HEK293 (cell line): ENCODE results near the gene ADAM19.

Source experiments
- CTCF ChIA-PET: fragments of 350-600 bp; formaldehyde crosslinking; extraction: SDS; loops from one replicate; lab custom pipeline; 2021; ENCODE audit warnings: antibody characterized with exemption; lab: Yijun Ruan, JAX
- POLR2A ChIA-PET: fragments of 300-600 bp; formaldehyde crosslinking; extraction: SDS; loops from one replicate; lab custom pipeline; 2020; ENCODE audit warnings: antibody characterized with exemption, inconsistent platforms; lab: Yijun Ruan, JAX
- H3K27ac ChIP-seq: fragments of 200-500 bp; sonication (Bioruptor generic); 2 replicates; pipeline ENCODE4 v1.5.1; 2014; ENCODE audit warnings: low read depth, low read length, control low read depth, inconsistent platforms; ENCODE audit errors: extremely low read depth
- H3K36me3 ChIP-seq, 2 experiments: fragments of 200-500 bp in 1 of 2; sonication (Bioruptor generic) in 1 of 2; 1 replicate in 1 of 2; 2 replicates in 1 of 2; pipeline ENCODE4 v1.5.1; 2014 to 2017; ENCODE audit warnings: inconsistent platforms in 2 of 2, low read length in 2 of 2; ENCODE audit not compliant: control insufficient read depth in 2 of 2, insufficient read depth in 1 of 2
- H3K4me1 ChIP-seq: fragments of 200-500 bp; sonication (Bioruptor generic); 2 replicates; pipeline ENCODE4 v1.5.1; 2014; ENCODE audit warnings: mild to moderate bottlenecking, low read length, inconsistent platforms; ENCODE audit not compliant: control insufficient read depth, insufficient read depth
- H3K4me3 ChIP-seq: 2 replicates; pipeline ENCODE4 v1.5.1; 2011; ENCODE audit warnings: low read depth, mild to moderate bottlenecking, control low read depth, low read length, moderate library complexity
- H3K9me3 ChIP-seq: fragments of 200-500 bp; sonication (Bioruptor generic); 2 replicates; pipeline ENCODE4 v1.5.1; 2014; ENCODE audit warnings: low read depth, low read length, inconsistent platforms; ENCODE audit not compliant: control insufficient read depth, insufficient read depth
- BCL11A ChIP-seq: fragments of 450-650 bp; formaldehyde crosslinking; IDR thresholded peaks from 2 replicates; pipeline ENCODE4 v1.5.1; 2016; ENCODE audit warnings: low read depth, missing biosample characterization, missing genetic modification characterization
- GLI4 ChIP-seq: fragments of 450-650 bp; formaldehyde crosslinking; IDR thresholded peaks from 2 replicates; pipeline ENCODE4 v1.5.1; 2016; ENCODE audit warnings: missing biosample characterization, missing genetic modification characterization
- GLIS2 ChIP-seq: fragments of 450-650 bp; formaldehyde crosslinking; IDR thresholded peaks from 2 replicates; pipeline ENCODE4 v1.5.1; 2016; ENCODE audit warnings: missing biosample characterization, missing genetic modification characterization
- KLF1 ChIP-seq: fragments of 450-650 bp; formaldehyde crosslinking; IDR thresholded peaks from 2 replicates; pipeline ENCODE4 v1.5.1; 2016; ENCODE audit warnings: missing biosample characterization, missing genetic modification characterization
- OVOL3 ChIP-seq: fragments of 450-650 bp; formaldehyde crosslinking; IDR thresholded peaks from 2 replicates; pipeline ENCODE4 v1.5.1; 2016; ENCODE audit warnings: missing biosample characterization, missing genetic modification characterization
- SP3 ChIP-seq: fragments of 450-650 bp; formaldehyde crosslinking; IDR thresholded peaks from 2 replicates; pipeline ENCODE4 v1.5.1; 2016; ENCODE audit warnings: missing biosample characterization, missing genetic modification characterization
- ZBTB1 ChIP-seq: fragments of 450-650 bp; formaldehyde crosslinking; IDR thresholded peaks from 2 replicates; pipeline ENCODE4 v1.5.1; 2016; ENCODE audit warnings: missing biosample characterization, missing genetic modification characterization
- ZFP69B ChIP-seq: fragments of 450-650 bp; formaldehyde crosslinking; IDR thresholded peaks from 2 replicates; pipeline ENCODE4 v1.5.1; 2016; ENCODE audit warnings: missing biosample characterization, missing genetic modification characterization
- ZNF132 ChIP-seq: fragments of 450-650 bp; formaldehyde crosslinking; IDR thresholded peaks from 2 replicates; pipeline ENCODE4 v1.5.1; 2017; ENCODE audit warnings: missing biosample characterization, missing genetic modification characterization, borderline replicate concordance
- ZNF175 ChIP-seq: fragments of 450-650 bp; formaldehyde crosslinking; IDR thresholded peaks from 2 replicates; pipeline ENCODE4 v1.5.1; 2016; ENCODE audit warnings: missing biosample characterization, missing genetic modification characterization
- ZNF214 ChIP-seq: fragments of 450-650 bp; formaldehyde crosslinking; IDR thresholded peaks from 2 replicates; pipeline ENCODE4 v1.5.1; 2017; ENCODE audit warnings: missing biosample characterization, mild to moderate bottlenecking, missing genetic modification characterization, borderline replicate concordance
- ZNF521 ChIP-seq: fragments of 450-650 bp; formaldehyde crosslinking; IDR thresholded peaks from 2 replicates; pipeline ENCODE4 v1.5.1; 2017; ENCODE audit warnings: missing biosample characterization, mild to moderate bottlenecking, missing genetic modification characterization
- ZNF561 ChIP-seq: fragments of 450-650 bp; IDR thresholded peaks from 2 replicates; pipeline ENCODE4 v1.5.1; 2018; ENCODE audit warnings: missing biosample characterization, missing genetic modification characterization, borderline replicate concordance
- ZNF571 ChIP-seq: fragments of 450-650 bp; formaldehyde crosslinking; IDR thresholded peaks from 2 replicates; pipeline ENCODE4 v1.5.0; 2017; ENCODE audit warnings: missing biosample characterization, missing genetic modification characterization
- ZNF596 ChIP-seq: fragments of 450-650 bp; IDR thresholded peaks from 2 replicates; pipeline ENCODE4 v1.5.0; 2018; ENCODE audit warnings: missing biosample characterization, mild to moderate bottlenecking, missing genetic modification characterization, moderate library complexity
- ZNF610 ChIP-seq: fragments of 450-650 bp; formaldehyde crosslinking; IDR thresholded peaks from 2 replicates; pipeline ENCODE4 v1.5.1; 2016; ENCODE audit warnings: missing biosample characterization, missing genetic modification characterization, borderline replicate concordance
- ZNF658 ChIP-seq: fragments of 450-650 bp; formaldehyde crosslinking; IDR thresholded peaks from 2 replicates; pipeline ENCODE4; 2016; ENCODE audit warnings: missing biosample characterization, missing genetic modification characterization
- ZNF76 ChIP-seq: fragments of 450-650 bp; formaldehyde crosslinking; IDR thresholded peaks from 2 replicates; pipeline ENCODE4; 2016; ENCODE audit warnings: low read depth, missing biosample characterization, missing genetic modification characterization, borderline replicate concordance
- ZNF785 ChIP-seq: fragments of 450-650 bp; formaldehyde crosslinking; IDR thresholded peaks from 2 replicates; pipeline ENCODE4 v1.5.1; 2016; ENCODE audit warnings: missing biosample characterization, missing genetic modification characterization
- ZNF837 ChIP-seq: fragments of 450-650 bp; formaldehyde crosslinking; IDR thresholded peaks from 2 replicates; pipeline ENCODE4 v1.5.1; 2016; ENCODE audit warnings: missing biosample characterization, missing genetic modification characterization
- ZSCAN23 ChIP-seq: fragments of 450-650 bp; formaldehyde crosslinking; IDR thresholded peaks from 2 replicates; pipeline ENCODE4 v1.5.1; 2016; ENCODE audit warnings: missing biosample characterization, missing genetic modification characterization
- TF ChIP-seq, protein P1 (sequence below): fragments of 450-650 bp; IDR thresholded peaks from 2 replicates; pipeline ENCODE4 v1.5.1; 2018; ENCODE audit warnings: missing biosample characterization, mild to moderate bottlenecking, missing genetic modification characterization
- TF ChIP-seq, protein P2 (sequence below): fragments of 450-650 bp; formaldehyde crosslinking; IDR thresholded peaks from 2 replicates; pipeline ENCODE4 v1.5.0; 2017; ENCODE audit warnings: missing biosample characterization, missing genetic modification characterization, borderline replicate concordance
- TF ChIP-seq, protein P3 (sequence below): fragments of 450-650 bp; formaldehyde crosslinking; IDR thresholded peaks from 2 replicates; pipeline ENCODE4 v1.5.1; 2016; ENCODE audit warnings: missing biosample characterization, missing genetic modification characterization, low read depth

ADAM19 gene

DNA sequence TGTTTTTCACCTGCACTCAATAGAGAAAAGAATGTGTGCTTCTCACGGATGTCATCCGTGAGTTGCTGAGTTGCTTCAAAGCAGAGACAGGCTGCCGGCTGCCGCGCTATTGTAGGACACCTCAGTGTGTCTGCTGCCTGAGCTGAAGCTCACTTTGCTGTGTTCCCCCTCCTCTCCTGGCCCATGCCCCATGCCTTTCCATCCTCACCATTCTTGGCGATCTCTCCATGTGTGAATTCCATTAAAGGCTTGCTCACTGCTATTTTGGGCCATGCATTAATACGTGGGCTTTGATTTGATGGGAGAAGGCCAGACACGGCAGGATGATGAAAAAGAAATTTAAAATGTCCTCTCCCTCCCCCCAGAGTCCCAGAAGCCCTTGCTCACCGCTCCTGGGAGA lies 14.5 kb downstream of the ADAM19 start:
- no peaks in the 10 kb centered on the region for H3K9me3 ChIP-seq
- H3K4me3 ChIP-seq: no peak overlapping the region
- no peaks in the 10 kb centered on the region for H3K4me1 ChIP-seq
- no peak for TF ChIP-seq GLI4 (tag by site-specific recombination)
- no peak for TF ChIP-seq ZNF132 (tag by site-specific recombination)
- H3K27ac ChIP-seq: no peak overlapping the region
- ChIA-PET CTCF (interaction anchor here (0.7 kb wide), 2 partner anchors 285 to 624 kb away, joined by 3 read pairs; no protein-coding TSS in a partner anchor), POLR2A (no interaction called here)
- H3K36me3 ChIP-seq: no peaks in the 10 kb centered on the region

DNA sequence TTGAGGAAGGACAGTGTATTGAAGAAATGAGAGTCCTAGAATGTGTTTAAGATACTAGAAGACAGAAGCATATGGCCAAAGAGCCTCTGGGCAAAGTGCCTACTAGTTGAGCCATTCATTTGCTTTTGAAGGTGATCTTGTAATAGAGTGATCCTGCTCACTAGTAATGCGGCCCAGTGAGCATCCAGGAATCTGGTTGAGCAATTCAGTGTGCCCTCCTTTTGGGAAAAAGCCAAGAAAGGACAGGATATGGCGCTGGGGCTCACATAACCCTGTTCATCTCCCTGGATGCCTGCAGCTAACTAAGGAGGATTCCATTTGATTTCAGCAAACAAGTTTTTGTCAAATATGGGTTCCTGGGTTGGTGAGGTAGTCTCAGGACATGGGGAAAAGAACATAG lies 16.3 kb downstream of the ADAM19 start:
- Histone ChIP-seq H3K27ac (no peak overlapping the region), H3K9me3 (no peaks in the 10 kb centered on the region), H3K36me3 (no peaks in the 10 kb centered on the region), H3K4me3 (no peak overlapping the region), H3K4me1 (no peaks in the 10 kb centered on the region)
- CTCF ChIA-PET: interaction anchor here (0.6 kb wide), 2 partner anchors 8 to 29 kb away, joined by 3 to 4 read pairs; no protein-coding TSS in a partner anchor
- TF ChIP-seq, protein P1, sequence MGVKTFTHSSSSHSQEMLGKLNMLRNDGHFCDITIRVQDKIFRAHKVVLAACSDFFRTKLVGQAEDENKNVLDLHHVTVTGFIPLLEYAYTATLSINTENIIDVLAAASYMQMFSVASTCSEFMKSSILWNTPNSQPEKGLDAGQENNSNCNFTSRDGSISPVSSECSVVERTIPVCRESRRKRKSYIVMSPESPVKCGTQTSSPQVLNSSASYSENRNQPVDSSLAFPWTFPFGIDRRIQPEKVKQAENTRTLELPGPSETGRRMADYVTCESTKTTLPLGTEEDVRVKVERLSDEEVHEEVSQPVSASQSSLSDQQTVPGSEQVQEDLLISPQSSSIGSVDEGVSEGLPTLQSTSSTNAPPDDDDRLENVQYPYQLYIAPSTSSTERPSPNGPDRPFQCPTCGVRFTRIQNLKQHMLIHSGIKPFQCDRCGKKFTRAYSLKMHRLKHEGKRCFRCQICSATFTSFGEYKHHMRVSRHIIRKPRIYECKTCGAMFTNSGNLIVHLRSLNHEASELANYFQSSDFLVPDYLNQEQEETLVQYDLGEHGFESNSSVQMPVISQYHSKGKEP (tag by site-specific recombination): no peak
- TF ChIP-seq, protein P2, sequence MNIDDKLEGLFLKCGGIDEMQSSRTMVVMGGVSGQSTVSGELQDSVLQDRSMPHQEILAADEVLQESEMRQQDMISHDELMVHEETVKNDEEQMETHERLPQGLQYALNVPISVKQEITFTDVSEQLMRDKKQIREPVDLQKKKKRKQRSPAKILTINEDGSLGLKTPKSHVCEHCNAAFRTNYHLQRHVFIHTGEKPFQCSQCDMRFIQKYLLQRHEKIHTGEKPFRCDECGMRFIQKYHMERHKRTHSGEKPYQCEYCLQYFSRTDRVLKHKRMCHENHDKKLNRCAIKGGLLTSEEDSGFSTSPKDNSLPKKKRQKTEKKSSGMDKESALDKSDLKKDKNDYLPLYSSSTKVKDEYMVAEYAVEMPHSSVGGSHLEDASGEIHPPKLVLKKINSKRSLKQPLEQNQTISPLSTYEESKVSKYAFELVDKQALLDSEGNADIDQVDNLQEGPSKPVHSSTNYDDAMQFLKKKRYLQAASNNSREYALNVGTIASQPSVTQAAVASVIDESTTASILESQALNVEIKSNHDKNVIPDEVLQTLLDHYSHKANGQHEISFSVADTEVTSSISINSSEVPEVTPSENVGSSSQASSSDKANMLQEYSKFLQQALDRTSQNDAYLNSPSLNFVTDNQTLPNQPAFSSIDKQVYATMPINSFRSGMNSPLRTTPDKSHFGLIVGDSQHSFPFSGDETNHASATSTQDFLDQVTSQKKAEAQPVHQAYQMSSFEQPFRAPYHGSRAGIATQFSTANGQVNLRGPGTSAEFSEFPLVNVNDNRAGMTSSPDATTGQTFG: no peak
- no peak for TF ChIP-seq ZNF837 (tag by site-specific recombination)
- TF ChIP-seq, protein P3, sequence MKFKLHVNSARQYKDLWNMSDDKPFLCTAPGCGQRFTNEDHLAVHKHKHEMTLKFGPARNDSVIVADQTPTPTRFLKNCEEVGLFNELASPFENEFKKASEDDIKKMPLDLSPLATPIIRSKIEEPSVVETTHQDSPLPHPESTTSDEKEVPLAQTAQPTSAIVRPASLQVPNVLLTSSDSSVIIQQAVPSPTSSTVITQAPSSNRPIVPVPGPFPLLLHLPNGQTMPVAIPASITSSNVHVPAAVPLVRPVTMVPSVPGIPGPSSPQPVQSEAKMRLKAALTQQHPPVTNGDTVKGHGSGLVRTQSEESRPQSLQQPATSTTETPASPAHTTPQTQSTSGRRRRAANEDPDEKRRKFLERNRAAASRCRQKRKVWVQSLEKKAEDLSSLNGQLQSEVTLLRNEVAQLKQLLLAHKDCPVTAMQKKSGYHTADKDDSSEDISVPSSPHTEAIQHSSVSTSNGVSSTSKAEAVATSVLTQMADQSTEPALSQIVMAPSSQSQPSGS (tag by site-specific recombination): no peak
- POLR2A ChIA-PET: no interaction called here

DNA sequence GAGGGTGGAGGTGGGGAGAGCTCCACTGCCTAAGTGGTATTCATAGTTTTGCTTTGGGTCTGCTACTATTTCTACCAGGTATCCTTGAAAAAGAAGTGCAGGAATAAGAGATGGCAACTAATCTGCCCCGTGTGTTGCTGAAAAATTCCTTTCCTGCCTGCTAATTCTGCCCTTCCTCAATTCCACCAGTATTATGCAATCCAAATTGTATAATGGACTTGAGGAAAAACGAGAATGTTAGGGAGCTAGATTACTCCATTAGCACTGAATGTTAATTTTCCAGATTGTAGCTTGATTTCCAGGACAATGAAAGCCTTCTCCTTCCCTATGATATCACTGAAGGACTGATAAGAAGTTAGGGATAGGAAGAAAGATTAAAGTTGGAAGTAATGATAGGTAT lies 16.9 kb downstream of the ADAM19 start:
- Histone ChIP-seq H3K9me3 (no peaks in the 10 kb centered on the region), H3K4me1 (no peaks in the 10 kb centered on the region), H3K4me3 (no peak overlapping the region), H3K27ac (no peak overlapping the region), H3K36me3 (no peaks in the 10 kb centered on the region)
- ChIA-PET POLR2A (interaction anchor here (0.6 kb wide), 1 partner anchor 9 kb away, joined by 3 read pairs; no protein-coding TSS in a partner anchor), CTCF (interaction anchor here (0.6 to 1.2 kb wide), 3 partner anchors 8 to 160 kb away, joined by 3 to 5 read pairs (median 4); no protein-coding TSS in a partner anchor)
- TF ChIP-seq BCL11A (tag by site-specific recombination) (no peak), ZNF214 (tag by site-specific recombination) (no peak)

DNA sequence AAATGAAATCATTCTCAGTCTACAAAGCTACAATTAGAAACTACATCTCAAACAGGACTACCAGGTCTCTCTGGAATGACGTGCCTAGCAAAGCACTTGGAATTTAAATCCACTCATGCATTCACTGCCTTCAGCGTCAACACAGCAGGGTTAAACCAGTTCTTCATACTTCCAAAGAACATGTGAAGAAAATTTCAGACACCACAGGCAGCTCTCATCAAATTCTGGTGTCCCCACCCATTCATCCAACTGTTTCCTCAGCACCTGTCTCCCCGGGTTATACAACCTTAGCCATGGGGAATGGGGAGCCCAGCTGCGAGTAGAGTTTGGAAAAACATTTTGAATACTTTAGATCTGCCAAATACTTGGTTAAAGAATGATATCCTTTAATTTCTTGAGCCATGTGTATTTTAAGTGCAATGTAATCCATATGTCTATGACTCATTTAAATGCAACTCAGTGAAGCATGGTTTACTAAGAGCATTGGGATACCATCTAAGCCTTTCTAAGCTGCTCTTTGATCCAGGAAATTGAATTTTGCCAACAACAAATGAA lies 17.5 kb downstream of the ADAM19 start:
- CTCF ChIA-PET: interaction anchor here (1.2 kb wide), 1 partner anchor 161 kb away, joined by 5 read pairs; no protein-coding TSS in a partner anchor
- Histone ChIP-seq H3K9me3 (no peaks in the 10 kb centered on the region), H3K4me3 (no peak overlapping the region), H3K27ac (no peak overlapping the region), H3K4me1 (no peaks in the 10 kb centered on the region), H3K36me3 (no peaks in the 10 kb centered on the region)
- POLR2A ChIA-PET: interaction anchor here (0.6 kb wide), 1 partner anchor 9 kb away, joined by 3 read pairs; no protein-coding TSS in a partner anchor
- TF ChIP-seq ZBTB1 (tag by site-specific recombination) (no peak), ZNF571 (tag by site-specific recombination) (no peak), SP3 (no peak), ZSCAN23 (tag by site-specific recombination) (no peak), KLF1 (tag by site-specific recombination) (no peak), ZNF76 (tag by site-specific recombination) (no peak), ZNF610 (tag by site-specific recombination) (no peak), OVOL3 (tag by site-specific recombination) (no peak), ZNF561 (no peak), ZNF785 (tag by site-specific recombination) (no peak), ZNF175 (tag by site-specific recombination) (no peak), ZFP69B (tag by site-specific recombination) (no peak), ZNF596 (no peak), ZNF521 (tag by site-specific recombination) (no peak), GLIS2 (tag by site-specific recombination) (no peak), ZNF658 (no peak)
